Suprapubic skin (tissue), 4 donors: Measurements from ENCODE around the gene KRTAP6-3.

Experiments
- CTCF ChIP-seq, 2 donors: fragments of 200-600 bp in 1 of 2; fragments of 450-650 bp in 1 of 2; sonication (generic) in 1 of 2; IDR thresholded peaks; one replicate each; pipeline ENCODE4 v1.5.1; 2016 to 2019; ENCODE audit warnings: antibody characterized with exemption in 2 of 2, mild to moderate bottlenecking in 1 of 2, moderate library complexity in 1 of 2
- EP300 ChIP-seq: sonication (generic); formaldehyde crosslinking; IDR thresholded peaks from one replicate; pipeline ENCODE4 v1.6.1; 2017; ENCODE audit warnings: antibody characterized with exemption
- POLR2A ChIP-seq, 2 donors: fragments of 450-650 bp; IDR thresholded peaks; one replicate each; pipeline ENCODE4 v1.6.1; 2017; ENCODE audit warnings: antibody characterized with exemption in 2 of 2, mild to moderate bottlenecking in 2 of 2, moderate library complexity in 2 of 2
- POLR2AphosphoS5 ChIP-seq, 3 donors: sonication (generic); formaldehyde crosslinking; IDR thresholded peaks; one replicate each; pipeline ENCODE4 v1.6.1; 2017; ENCODE audit warnings: antibody characterized with exemption in 3 of 3

GRCh38 chr21:30598802-30599201 is 6.6 kb downstream of the KRTAP6-3 start, which contains the start of gene KRTAP6-2:
- TF ChIP-seq CTCF (IDR thresholded peaks at IDR 0.05) (no peak), POLR2A (IDR thresholded peaks at IDR 0.05) (no peak), EP300 (no peak), POLR2AphosphoS5 (IDR thresholded peaks at IDR 0.05) (no peak)
